GM18907 (cell line): ENCODE results near the gene MORC2.
A peak's percentile ranks its signal among the peaks of the same experiment; 100 is the strongest.

Experiments
- ATAC-seq: cut with Tn5 transposase; IDR thresholded peaks from one replicate; pipeline ENCODE4 v1.9.1; 2021; ENCODE audit warnings: mild to moderate bottlenecking, moderate library complexity; ENCODE audit not compliant: unreplicated experiment

The MORC2 gene

GRCh38 chr22:30968015-30968923 lies at the start of gene MORC2:
Gene MORC2 (minus strand): TSS chr22:30968774. CDS start chr22:30967889, 885 bp downstream.
- ATAC-seq, result peak; percentile 5

- no peak for ATAC-seq
Measured at GRCh38 chr22:31005535-31005934, 37.0 kb upstream of the MORC2 start.

- ATAC-seq, result no peak
Measured at GRCh38 chr22:31001124-31001770, 32.7 kb upstream of the MORC2 start.

DNA sequence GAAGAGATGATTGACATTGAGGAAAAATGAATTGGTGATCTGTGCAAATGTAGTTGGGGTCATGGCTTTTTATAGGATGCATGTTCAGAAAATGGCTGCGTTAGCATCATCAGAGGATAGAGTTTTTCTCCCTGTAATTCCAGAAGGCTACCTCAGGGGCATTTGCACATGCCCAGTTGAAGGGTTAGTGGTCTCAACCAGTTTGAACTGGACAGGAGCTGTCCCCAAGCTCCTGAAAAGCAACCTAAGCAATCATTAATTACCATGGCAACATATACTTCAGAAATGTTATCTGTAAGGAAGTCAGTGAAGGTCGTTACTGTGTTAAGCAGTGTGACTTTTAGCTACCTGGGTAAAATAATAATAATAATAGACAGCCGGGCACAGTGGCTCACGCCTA lies 29.8 kb upstream of the MORC2 start:
- no peak for ATAC-seq

- ATAC-seq, result no peak
Measured at GRCh38 chr22:30996462-30996861, 27.9 kb upstream of the MORC2 start.

DNA sequence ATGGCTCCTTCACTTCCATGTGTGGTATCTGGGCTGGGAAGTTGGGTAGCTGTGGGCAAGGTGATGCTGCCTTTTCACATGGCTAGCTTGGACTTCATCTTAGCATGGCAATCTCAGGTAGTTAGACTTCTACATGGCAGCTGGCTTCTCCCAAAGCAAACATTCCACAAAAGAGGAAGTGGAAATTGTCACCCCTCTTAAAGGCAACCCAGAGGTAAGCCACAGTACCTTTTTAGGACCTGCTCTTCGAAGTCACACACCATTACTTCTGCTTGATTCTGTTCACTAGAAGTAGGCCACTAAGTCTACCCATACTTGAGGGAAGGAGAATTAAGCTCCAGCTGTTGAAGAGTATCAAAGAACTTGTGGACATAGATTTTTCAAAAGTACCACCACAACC lies 26.4 kb upstream of the MORC2 start:
- ATAC-seq, result no peak

DNA sequence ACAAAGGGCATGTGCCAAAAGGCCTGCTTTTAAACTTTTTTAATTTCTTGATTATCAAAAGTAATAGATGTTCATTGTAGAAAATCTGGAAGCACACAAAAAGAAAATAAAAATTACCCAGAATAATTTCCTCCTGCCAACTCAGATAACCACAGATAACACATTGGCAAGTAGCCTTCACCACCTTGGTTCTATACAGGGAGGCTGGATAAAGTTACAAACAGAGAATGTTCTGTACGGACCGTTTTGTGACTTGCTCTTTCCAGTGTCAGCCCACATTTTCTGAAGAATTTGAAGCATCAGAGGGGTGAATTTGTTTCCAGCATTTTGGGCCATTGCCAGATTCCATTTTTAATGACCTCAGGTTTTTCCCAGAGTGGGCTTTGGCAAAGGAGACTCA lies 24.0 kb upstream of the MORC2 start:
- no peak for ATAC-seq

DNA sequence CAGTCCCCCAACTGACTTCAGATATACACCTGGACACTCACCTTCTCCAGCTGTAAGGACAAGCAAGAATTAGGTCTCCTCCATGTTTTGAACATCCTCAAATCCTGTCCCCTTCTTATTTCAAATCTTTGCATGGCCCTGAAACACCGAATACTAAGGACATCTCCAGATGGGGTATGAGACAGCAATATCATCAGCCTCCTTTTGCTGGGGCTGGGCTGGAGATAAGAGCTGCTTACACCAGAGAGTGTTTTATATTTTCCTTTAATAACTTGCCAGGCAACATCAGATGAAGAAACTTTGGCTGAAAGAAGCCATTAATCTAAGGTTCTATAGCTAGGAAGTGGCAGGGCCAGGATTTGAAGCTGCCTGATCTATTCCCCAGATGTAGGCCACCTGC lies 22.1 kb upstream of the MORC2 start:
- ATAC-seq, result no peak

- no peak for ATAC-seq
Measured at GRCh38 chr22:30989474-30989873, 20.9 kb upstream of the MORC2 start.

GRCh38 chr22:30985561-30986208 lies 17.1 kb upstream of the MORC2 start:
- no peak for ATAC-seq

GRCh38 chr22:30984317-30984716 lies 15.7 kb upstream of the MORC2 start:
- no peak for ATAC-seq

DNA sequence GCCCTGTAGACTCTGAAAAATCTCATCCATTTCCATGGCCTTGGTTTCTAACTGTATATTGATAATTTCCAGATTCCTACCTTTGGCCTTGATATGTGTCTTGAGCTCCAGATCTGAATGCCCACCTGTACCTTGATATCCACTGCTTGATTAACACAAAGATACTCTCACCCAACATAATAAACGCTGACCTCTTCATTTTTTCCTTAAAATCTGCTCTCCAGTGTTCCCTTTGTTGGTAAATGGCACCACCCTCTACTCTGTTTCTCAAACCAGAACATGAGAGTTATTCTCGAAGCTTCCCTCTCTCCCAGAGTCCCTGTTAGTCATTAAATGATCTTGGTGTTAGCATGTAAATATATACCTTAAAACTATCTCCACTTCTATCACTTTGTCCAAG lies 13.9 kb upstream of the MORC2 start:
- no peak for ATAC-seq

GRCh38 chr22:30979932-30980331 lies 11.4 kb upstream of the MORC2 start:
- ATAC-seq, result no peak

DNA sequence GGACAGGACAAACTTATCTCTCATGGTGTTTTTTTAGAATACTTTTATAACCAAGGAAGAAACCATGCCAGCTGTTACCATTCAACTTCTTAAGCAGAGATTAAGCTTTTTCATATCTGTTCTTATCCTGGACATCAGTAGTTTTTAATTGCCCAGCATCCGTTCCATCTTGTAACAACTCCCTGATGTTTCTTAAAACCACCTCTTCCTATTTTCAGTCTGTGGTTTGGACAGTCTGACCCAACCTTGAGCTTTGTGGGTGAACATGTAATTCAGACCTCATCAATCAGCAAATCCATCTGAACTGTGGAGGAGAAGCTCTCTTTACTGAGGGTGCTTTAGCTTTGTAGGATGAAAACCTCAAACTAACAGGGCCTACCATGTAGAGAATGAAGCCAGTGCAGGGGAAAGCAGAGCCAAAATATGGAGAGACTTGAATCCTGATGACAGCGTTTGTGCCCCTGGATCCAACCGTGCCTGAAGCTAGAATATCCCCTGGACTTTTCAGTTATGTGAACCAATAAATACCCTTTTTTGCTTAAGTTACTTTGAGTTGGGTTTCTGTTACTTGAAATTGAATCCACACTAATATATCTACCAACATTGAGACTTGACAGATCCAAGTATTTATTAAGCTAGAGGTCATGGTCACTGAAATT lies 9.9 kb upstream of the MORC2 start:
- ATAC-seq, result no peak

- ATAC-seq, result no peak
Measured at GRCh38 chr22:30970356-30970746, 1.8 kb upstream of the MORC2 start.

- peak; percentile 36 for ATAC-seq
Measured at GRCh38 chr22:30969532-30970355, 1.2 kb upstream of the MORC2 start.

DNA sequence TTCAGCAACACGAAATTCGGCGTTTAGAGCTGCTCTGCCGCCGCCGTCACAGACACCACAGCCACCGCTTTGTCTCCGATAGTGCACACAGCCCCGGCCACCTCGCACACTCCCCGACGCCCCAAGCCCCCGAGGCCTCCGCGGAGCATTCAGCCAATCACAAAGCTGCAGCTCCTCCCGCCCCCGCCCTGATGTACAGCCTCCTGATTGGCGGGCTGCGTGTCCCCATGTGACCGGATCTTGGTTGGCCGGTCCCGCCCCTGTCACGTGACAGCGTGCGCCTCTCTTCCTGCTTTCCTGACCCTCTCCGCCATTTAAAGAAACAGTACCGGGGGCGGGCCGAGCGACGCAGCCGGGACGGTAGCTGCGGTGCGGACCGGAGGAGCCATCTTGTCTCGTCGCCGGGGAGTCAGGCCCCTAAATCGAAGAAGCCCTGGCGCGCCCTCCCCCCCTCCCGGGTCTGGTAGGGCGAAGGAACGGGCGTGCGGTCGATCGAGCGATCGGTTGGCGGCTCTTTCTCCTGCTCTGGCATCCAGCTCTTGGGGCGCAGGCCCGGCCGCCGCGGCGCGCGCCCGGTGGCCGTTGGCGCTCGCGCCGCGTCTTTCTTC lies 454 bp upstream of the MORC2 start, which contains the start of gene TUG1:
TUG1 (plus strand) TSS at position 342 of the 608 bp plus-strand sequence.
- ATAC-seq, result peak; percentile 94

- ATAC-seq, result no peak
Measured at GRCh38 chr22:30964858-30965257, 3.7 kb downstream of the MORC2 start.

DNA sequence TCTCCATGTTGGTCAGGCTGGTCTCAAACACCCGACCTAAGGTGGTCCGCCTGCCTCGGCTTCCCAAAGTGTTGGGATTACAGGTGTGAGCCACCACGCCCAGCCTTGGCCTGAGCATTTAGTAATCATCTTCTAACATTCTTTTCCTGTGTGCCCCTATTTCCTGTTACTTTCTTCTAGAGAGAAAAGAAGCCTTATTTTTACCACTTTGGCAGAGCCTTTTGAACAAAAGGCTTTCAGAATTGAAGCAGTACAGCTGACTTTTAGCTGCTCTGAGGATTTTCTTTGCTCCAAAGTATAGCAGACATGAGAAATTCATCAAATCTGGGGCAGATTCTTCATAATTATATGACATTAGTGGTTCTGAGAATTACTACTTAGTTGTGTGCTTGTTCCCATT lies 13.4 kb downstream of the MORC2 start:
- no peak for ATAC-seq

- ATAC-seq, result no peak
Measured at GRCh38 chr22:30953206-30953605, 15.4 kb downstream of the MORC2 start.
